Measurements from ENCODE around the gene CCDC9B. TPM values are rescaled to one million over a fixed set of nuclear protein-coding genes. Genes with fewer than 3 reads are reported as not detected.

The CCDC9B gene
- total RNA-seq, 4 donors from 2014 or later: 0.65 to 5.3 (median 3.0) TPM

DNA sequence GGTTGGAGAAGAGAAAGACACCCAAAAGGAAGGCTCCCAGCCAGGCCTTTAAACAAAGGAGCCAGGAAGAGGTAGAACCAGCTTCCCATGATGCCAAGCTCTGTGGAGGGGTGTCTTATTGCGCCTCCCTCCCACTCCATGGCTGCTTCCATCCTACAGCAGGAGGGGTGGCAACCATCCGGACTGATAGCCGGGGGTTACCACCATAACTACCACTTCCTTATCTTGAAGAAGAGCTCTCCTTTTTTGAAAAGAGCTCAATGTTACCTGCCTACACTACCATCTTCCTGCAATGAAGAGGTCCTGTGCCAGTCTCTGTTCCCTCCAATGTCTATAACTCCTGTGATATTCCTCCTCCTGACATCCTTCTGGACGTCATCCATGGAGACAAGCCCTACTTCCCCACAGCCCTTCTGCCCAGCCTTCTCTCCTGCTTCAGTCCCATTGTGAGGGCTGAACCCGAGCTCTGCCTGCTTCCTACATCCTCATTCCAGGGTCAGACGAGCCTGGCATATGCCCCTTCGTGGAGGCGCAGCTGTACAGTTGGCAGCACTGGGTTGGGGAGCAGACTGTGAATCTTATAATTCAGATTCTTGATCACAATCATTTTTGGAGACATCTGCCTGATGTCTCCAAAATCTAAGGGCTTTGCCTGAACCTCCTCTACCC is 8.5 kb downstream of the CCDC9B start:
- TF ChIP-seq, protein P1, sequence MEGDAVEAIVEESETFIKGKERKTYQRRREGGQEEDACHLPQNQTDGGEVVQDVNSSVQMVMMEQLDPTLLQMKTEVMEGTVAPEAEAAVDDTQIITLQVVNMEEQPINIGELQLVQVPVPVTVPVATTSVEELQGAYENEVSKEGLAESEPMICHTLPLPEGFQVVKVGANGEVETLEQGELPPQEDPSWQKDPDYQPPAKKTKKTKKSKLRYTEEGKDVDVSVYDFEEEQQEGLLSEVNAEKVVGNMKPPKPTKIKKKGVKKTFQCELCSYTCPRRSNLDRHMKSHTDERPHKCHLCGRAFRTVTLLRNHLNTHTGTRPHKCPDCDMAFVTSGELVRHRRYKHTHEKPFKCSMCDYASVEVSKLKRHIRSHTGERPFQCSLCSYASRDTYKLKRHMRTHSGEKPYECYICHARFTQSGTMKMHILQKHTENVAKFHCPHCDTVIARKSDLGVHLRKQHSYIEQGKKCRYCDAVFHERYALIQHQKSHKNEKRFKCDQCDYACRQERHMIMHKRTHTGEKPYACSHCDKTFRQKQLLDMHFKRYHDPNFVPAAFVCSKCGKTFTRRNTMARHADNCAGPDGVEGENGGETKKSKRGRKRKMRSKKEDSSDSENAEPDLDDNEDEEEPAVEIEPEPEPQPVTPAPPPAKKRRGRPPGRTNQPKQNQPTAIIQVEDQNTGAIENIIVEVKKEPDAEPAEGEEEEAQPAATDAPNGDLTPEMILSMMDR (IDR thresholded peaks at IDR 0.05; ENCODE audit: low read depth): no peak

DNA sequence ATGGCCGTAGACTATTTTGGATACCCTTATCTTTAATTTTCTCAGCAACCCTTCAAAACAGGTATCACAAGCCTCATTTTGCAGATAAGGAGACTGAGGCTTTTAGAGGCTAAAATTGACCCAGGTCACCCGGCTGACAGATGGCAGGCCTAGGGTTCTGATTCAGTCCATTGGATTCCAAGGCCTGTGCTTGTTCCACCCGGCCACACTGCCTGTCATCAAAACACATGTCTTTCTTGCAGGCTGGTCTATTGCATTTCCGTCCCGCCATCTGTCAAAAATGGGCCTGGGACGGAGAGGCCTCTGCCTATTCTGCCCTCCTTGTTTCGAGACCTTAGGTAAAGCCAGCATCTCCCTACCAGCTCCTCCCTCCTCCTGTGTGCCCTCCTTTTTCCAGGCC is 9.1 kb downstream of the CCDC9B start:
- TF ChIP-seq, protein P1 (IDR thresholded peaks at IDR 0.05; ENCODE audit: low read depth): no peak

DNA sequence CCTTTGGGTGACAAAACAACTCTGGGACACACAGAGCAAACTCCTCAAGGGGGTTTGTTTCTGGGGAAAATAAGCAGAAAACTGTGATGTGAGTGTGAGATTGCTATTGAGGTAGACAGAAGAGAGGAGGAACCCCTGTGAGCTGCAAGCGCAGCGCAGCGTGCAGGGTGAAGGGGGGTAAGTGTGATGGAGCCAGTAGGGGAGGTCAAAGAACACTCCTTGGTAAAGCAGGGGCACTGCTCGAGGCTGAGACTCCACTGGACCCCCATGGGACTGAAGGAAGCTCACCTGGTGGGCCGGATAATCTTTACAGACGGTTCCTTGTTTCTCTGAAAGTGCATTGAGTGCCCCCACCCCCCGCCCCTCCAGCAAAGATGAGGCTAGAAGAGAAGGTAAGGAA is 9.7 kb downstream of the CCDC9B start:
- TF ChIP-seq, protein P1 (IDR thresholded peaks at IDR 0.05; ENCODE audit: low read depth): no peak

DNA sequence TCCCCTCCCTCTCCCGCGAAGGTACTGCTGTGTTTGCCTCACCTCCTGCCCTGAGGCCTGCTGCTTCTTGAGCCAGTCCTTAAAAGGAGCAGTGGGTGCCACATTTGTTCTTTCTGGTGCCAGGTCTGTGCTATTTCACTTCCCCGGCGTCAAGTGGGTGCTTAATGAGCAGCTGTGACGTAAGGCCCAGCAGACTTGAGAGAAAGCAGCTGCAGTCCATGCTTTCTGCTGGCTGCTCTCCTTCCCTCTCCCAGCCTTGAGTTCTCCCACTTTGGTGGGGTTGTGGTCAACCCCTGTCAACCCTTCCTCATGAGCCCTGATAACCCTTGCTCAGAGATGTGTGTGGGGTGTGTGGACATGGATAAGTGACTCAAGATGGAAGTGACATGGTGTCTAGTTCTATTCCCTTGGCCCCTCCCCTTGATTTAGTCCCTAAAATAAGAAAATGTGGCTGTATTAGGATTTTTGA is 10.3 kb downstream of the CCDC9B start:
- TF ChIP-seq, protein P1 (IDR thresholded peaks at IDR 0.05; ENCODE audit: low read depth): no peak

DNA sequence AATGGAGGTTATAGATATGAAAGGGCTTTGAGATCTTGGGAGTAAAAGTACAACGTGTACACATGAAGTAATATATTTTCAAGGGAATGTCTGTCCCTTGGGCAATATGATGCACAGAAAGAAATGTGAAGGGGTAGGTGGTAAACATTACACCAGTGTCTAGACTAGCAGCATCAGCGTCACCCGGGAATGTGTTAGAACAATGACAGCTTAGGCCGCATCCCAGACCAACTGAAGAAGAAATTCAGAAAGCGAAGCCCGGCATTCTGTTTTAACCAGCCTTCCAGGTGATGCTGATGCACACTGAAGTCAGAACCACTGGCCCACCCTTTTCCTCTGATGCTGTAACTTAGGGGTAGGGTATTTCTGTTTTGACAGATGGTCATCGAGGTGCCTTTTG is 10.9 kb downstream of the CCDC9B start:
- TF ChIP-seq, protein P1 (IDR thresholded peaks at IDR 0.05; ENCODE audit: low read depth): no peak

DNA sequence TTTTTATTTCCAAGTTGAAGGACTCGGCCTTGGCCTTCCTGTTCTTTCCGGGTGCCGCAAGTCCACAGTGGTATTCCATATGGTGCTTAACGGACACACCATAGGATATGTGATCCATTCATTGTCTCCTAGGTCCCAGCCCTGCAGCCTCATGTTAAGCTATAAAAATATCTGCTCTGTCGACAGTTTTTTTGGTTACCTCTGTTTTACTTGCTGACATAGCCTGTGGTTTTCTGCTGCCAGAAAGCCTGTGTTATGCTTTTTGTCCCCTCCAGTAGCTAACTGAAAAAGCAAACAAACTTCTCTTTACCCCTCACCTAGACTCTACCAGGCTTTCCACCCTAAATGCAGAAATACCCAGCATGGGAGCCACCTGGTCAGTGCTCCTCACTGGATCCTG is 12.0 kb downstream of the CCDC9B start:
- TF ChIP-seq, protein P1 (IDR thresholded peaks at IDR 0.05; ENCODE audit: low read depth): no peak

DNA sequence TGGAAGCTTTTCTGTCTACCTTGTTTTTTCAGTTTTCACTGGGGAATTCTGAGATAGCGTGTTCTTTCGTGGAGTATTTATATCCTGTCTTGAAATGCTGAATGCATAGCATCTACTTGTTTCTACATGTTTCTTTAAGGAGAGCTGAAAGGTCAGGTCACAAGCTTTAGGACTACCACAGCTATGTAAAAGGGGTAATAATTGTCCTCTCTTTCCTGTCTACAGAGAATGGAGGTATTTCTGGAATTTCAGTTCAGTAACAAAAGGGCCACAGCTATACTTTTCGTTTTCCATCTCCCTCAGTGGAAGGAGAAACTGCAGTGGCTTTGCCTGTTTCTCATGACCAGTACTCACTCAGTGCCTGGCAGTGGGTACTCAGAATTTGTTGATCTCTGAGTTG is 12.6 kb downstream of the CCDC9B start:
- TF ChIP-seq, protein P1 (IDR thresholded peaks at IDR 0.05; ENCODE audit: low read depth): no peak

Measured in subcutaneous adipose tissue (tissue), 4 donors.